Measurements from ENCODE around the gene MAL. TPM values are rescaled to one million over a fixed set of nuclear protein-coding genes. Genes with fewer than 3 reads are reported as not detected.
"Not testable (repeated sequence)": the region's sequence is repeated elsewhere in the genome, so short reads cannot be mapped to it uniquely, and the experiment has no call there.

Gene MAL
- total RNA-seq, 6 donors from 2014 or later: 3.7 to 13.0 (median 5.0) TPM; not detected in 1

- WGBS, 2 donors: 84 to 87% methylated on average over 4 of the region's 4 CpGs
- Histone ChIP-seq H3K9me3 (no peaks in the 10 kb centered on the region), H3K27me3 (no peaks in the 10 kb centered on the region), H3K4me1 (no peaks in the 10 kb centered on the region), H3K4me3 (no peak overlapping the region), H3K36me3 (no peaks in the 10 kb centered on the region), H3K27ac (no peak overlapping the region)
- ATAC-seq (ENCODE audit: low FRiP score in 2 of 2) (peak in 1 of 2 donors; percentile 23), DNase-seq (no peak)
- TF ChIP-seq POLR2AphosphoS5 (IDR thresholded peaks at IDR 0.05): no peak
These were observed 8.7 kb downstream of the MAL start for GRCh38 chr2:95034221-95034620.

- 71 to 86% methylated on average over 7 of the region's 7 CpGs for WGBS, 2 donors
- TF ChIP-seq CTCF (IDR thresholded peaks at IDR 0.05) (no peak), POLR2AphosphoS5 (IDR thresholded peaks at IDR 0.05) (no peak), EP300 (IDR thresholded peaks at IDR 0.05) (no peak), POLR2A (IDR thresholded peaks at IDR 0.05) (no peak)
- DNase-seq: no peak
- no peak for ATAC-seq (ENCODE audit: low FRiP score in 2 of 2)
- Histone ChIP-seq H3K4me1 (no peaks in the 10 kb centered on the region), H3K9me3 (no peaks in the 10 kb centered on the region), H3K27me3 (no peaks in the 10 kb centered on the region), H3K27ac (no peak overlapping the region), H3K4me3 (no peak overlapping the region), H3K36me3 (no peaks in the 10 kb centered on the region)
These were observed 9.3 kb downstream of the MAL start for GRCh38 chr2:95034818-95035217.

GRCh38 chr2:95036596-95037383 lies 11.3 kb downstream of the MAL start:
- ATAC-seq (ENCODE audit: low FRiP score in 2 of 2) (no peak), DNase-seq (no peak)
- Histone ChIP-seq H3K4me1 (peaks cover 0 to 5% (median 3%) of the 10 kb centered on the region in 4 donors), H3K36me3 (no peaks in the 10 kb centered on the region), H3K4me3 (no peak overlapping the region), H3K9me3 (no peaks in the 10 kb centered on the region), H3K27me3 (no peaks in the 10 kb centered on the region), H3K27ac (peak overlapping the region in 2 of 4 donors; percentile 4 to 43)
- 83 to 95% methylated on average over 3 of the region's 3 CpGs for WGBS, 2 donors
- TF ChIP-seq EP300 (IDR thresholded peaks at IDR 0.05) (no peak), CTCF (IDR thresholded peaks at IDR 0.05) (no peak), POLR2A (IDR thresholded peaks at IDR 0.05) (no peak), POLR2AphosphoS5 (IDR thresholded peaks at IDR 0.05) (no peak)

GRCh38 chr2:95037384-95037839 lies 11.9 kb downstream of the MAL start:
- no peaks in the 10 kb centered on the region for H3K27me3 ChIP-seq
- H3K36me3 ChIP-seq: no peaks in the 10 kb centered on the region
- ATAC-seq (ENCODE audit: low FRiP score in 2 of 2): no peak
- no peak overlapping the region for H3K4me3 ChIP-seq
- H3K27ac ChIP-seq: peak overlapping the region in 1 of 4 donors; percentile 43
- 90% methylated on average over 2 of the region's 2 CpGs for WGBS, 2 donors
- TF ChIP-seq POLR2A (IDR thresholded peaks at IDR 0.05) (no peak), EP300 (IDR thresholded peaks at IDR 0.05) (no peak)
- no peaks in the 10 kb centered on the region for H3K9me3 ChIP-seq
- no peak for DNase-seq
- H3K4me1 ChIP-seq: peaks cover 4 to 8% (median 6%) of the 10 kb centered on the region in 4 donors

GRCh38 chr2:95037841-95038585 lies 12.5 kb downstream of the MAL start:
- not testable (repeated sequence) for DNase-seq; H3K36me3 ChIP-seq; H3K27me3 ChIP-seq; H3K4me3 ChIP-seq; ATAC-seq (ENCODE audit: low FRiP score in 2 of 2); H3K9me3 ChIP-seq
- peaks cover 5 to 14% (median 9%) of the 10 kb centered on the region in 4 donors for H3K4me1 ChIP-seq
- 89 to 91% methylated on average over 3 of the region's 3 CpGs for WGBS, 2 donors
- H3K27ac ChIP-seq: peak overlapping the region in 1 of 4 donors; percentile 43

- H3K27ac ChIP-seq: no peak overlapping the region
These were observed 13.3 kb downstream of the MAL start for GRCh38 chr2:95038635-95039298.

More at GRCh38 chr2:95038635-95039298, 13.3 kb downstream of the MAL start:
- ATAC-seq (ENCODE audit: low FRiP score in 2 of 2) (no peak), DNase-seq (no peak)
- H3K9me3 ChIP-seq: no peaks in the 10 kb centered on the region
- TF ChIP-seq EP300 (IDR thresholded peaks at IDR 0.05): no peak
- no peak for TF ChIP-seq POLR2AphosphoS5 (IDR thresholded peaks at IDR 0.05)
- no peak for TF ChIP-seq CTCF (IDR thresholded peaks at IDR 0.05)
- H3K27me3 ChIP-seq: no peaks in the 10 kb centered on the region
- WGBS, 2 donors: 91 to 92% methylated on average over 4 of the region's 4 CpGs
- peaks cover 5 to 17% (median 9%) of the 10 kb centered on the region in 4 donors for H3K4me1 ChIP-seq
- H3K36me3 ChIP-seq: no peaks in the 10 kb centered on the region
- no peak overlapping the region for H3K4me3 ChIP-seq

Measured in upper lobe of left lung (tissue), 6 donors.